Measurements from ENCODE around the gene LYSMD2. TPM values are rescaled to one million over a fixed set of nuclear protein-coding genes. Genes with fewer than 3 reads are reported as not detected.

The LYSMD2 gene
- total RNA-seq, 4 donors from 2014 or later, result 5.8 to 16.1 (median 10.6) TPM

GRCh38 chr15:51750792-51751696 is 13.6 kb upstream of the LYSMD2 start, which contains the start of gene TMOD2:
TSS of gene TMOD2 (plus strand) at chr15:51751597. CDS start at chr15:51766442, 14,845 bp downstream.
- DNase-seq, result no peak
- Histone ChIP-seq H3K27ac (peak within 1 kb of the TSS in 2 of 4 donors; percentile 12 to 54), H3K36me3 (no peaks in the 10 kb centered on the region), H3K27me3 (no peaks in the 10 kb centered on the region), H3K4me3 (peak within 1 kb of the TSS; percentile 55 to 66 (median 60)), H3K9me3 (no peaks in the 10 kb centered on the region), H3K4me1 (peaks cover 10 to 15% of the 10 kb centered on the region in 2 donors)
- intact Hi-C loops (cut with DNase I; ENCODE audit: low total_unique reads) (no loop called here), in situ Hi-C loops (cut with MboI; ENCODE audit: low sequenced_read_pairs in 4 of 4) (no loop called here)
- TF ChIP-seq POLR2A (IDR thresholded peaks at IDR 0.05), result no peak
- TF ChIP-seq CTCF (IDR thresholded peaks at IDR 0.05 in 4 of 5, conservative IDR thresholded peaks at IDR 0.05 in 1 of 5), result no peak
- ATAC-seq, result peak; percentile 64 to 78

DNA sequence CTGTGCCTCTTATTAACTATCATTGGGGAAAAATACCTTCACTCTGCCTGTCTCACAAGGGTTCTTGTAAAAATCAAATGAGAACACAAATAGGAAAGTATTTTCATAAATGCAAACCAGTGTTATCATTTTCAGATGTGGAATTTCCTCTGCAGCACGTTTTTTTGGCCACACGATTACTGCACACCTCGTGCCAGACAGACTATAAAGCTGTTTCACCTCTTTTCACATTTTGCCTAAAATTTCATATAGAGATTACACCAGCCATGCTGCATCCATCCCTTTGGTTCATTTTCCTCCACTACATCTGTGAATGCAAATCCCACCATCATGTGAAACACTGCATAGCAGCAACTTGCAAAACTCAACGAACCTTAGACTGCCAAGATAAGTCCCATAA is 12.7 kb upstream of the LYSMD2 start:
- intact Hi-C loops (cut with DNase I; ENCODE audit: low total_unique reads), result no loop called here
- DNase-seq (no peak), ATAC-seq (no peak)
- Histone ChIP-seq H3K4me1 (peaks cover 10 to 15% of the 10 kb centered on the region in 2 donors), H3K27me3 (no peaks in the 10 kb centered on the region), H3K27ac (no peak overlapping the region), H3K9me3 (no peaks in the 10 kb centered on the region), H3K36me3 (no peaks in the 10 kb centered on the region), H3K4me3 (peak overlapping the region in 1 of 4 donors; percentile 59)
- in situ Hi-C loops (cut with MboI; ENCODE audit: low sequenced_read_pairs in 4 of 4), result no loop called here
- TF ChIP-seq POLR2A (IDR thresholded peaks at IDR 0.05) (no peak), CTCF (IDR thresholded peaks at IDR 0.05 in 4 of 5, conservative IDR thresholded peaks at IDR 0.05 in 1 of 5) (no peak)

DNA sequence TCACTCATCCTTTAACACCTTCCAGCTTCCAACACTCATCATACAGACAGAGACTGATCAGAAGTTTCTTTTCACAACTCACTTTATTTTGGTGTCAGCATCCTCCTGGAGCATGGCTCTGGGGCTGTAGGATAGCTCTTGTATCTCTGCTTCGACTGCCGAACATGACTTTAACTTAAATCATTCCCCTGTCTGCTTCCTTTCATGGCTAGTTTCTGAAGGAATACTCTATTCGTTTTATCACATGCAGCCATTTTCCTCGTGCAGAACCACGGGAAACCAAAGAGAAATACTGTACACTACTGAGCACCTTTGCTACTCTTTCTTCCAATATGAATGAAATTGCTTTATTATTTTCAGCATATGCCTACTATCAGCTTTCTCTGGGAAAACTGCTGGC is 11.9 kb upstream of the LYSMD2 start:
- in situ Hi-C loops (cut with MboI; ENCODE audit: low sequenced_read_pairs in 4 of 4), result no loop called here
- DNase-seq, result no peak
- ATAC-seq, result no peak

DNA sequence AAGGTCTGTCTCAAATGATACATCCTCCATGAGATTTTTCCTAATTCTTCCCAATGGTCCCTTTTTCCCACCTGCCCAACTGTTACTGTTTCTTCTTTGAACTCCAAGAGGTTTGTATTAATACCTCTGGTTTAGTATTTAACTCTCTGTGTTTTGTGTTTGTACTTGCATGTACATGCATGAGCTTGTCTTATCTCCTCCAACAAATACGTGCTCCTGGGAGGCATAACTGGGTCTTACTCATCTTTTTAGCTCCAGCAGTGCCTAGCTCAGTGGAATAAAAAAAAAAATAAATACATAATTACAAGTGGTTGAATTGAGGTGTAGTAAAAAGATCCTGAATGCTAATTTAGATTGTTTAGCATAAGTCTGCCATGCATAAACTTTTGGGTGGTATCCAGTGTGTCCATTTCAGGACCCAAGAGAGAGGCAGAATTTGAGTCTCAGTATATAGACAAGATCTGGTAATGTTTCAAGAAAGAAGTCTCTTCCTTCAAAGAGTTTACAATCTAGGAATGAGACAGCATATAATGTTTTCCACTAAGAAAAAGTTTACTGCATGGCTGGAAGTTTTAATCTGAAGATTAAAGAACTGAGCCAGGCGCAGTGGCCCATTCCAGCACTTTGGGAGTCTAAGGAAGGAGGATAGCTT is 1.7 kb upstream of the LYSMD2 start:
- Histone ChIP-seq H3K4me3 (no peak overlapping the region), H3K9me3 (no peaks in the 10 kb centered on the region), H3K27me3 (no peaks in the 10 kb centered on the region), H3K4me1 (peaks cover 20 to 23% of the 10 kb centered on the region in 2 donors), H3K27ac (no peak overlapping the region), H3K36me3 (no peaks in the 10 kb centered on the region)
- intact Hi-C loops (cut with DNase I; ENCODE audit: low total_unique reads) (no loop called here), in situ Hi-C loops (cut with MboI; ENCODE audit: low sequenced_read_pairs in 4 of 4) (no loop called here)
- DNase-seq (no peak), ATAC-seq (no peak)
- TF ChIP-seq POLR2A (IDR thresholded peaks at IDR 0.05), result no peak
- TF ChIP-seq CTCF (IDR thresholded peaks at IDR 0.05 in 4 of 5, conservative IDR thresholded peaks at IDR 0.05 in 1 of 5), result no peak

More for the DNA sequence above, 11.9 kb upstream of the LYSMD2 start:
- intact Hi-C loops (cut with DNase I; ENCODE audit: low total_unique reads), result no loop called here
- no peak for TF ChIP-seq CTCF (IDR thresholded peaks at IDR 0.05 in 4 of 5, conservative IDR thresholded peaks at IDR 0.05 in 1 of 5)
- no peak for TF ChIP-seq POLR2A (IDR thresholded peaks at IDR 0.05)
- Histone ChIP-seq H3K27ac (no peak overlapping the region), H3K4me1 (peaks cover 10 to 15% of the 10 kb centered on the region in 2 donors), H3K4me3 (no peak overlapping the region), H3K27me3 (no peaks in the 10 kb centered on the region), H3K36me3 (no peaks in the 10 kb centered on the region), H3K9me3 (no peaks in the 10 kb centered on the region)
